ENCODE data around the gene SCAPER.

SCAPER gene

GRCh38 chr15:76492538-76492937 lies 412.6 kb downstream of the SCAPER start:
- Histone ChIP-seq H3K9ac (ENCODE audit: low read length) (no peak overlapping the region), H2BK5ac (ENCODE audit: low read length) (no peak overlapping the region), H3K27ac (ENCODE audit: low read depth, low read length) (no peak overlapping the region), H4K5ac (ENCODE audit: low read length) (no peak overlapping the region), H3K18ac (ENCODE audit: low read length) (no peak overlapping the region), H3K4me1 (ENCODE audit: control insufficient read depth, low read depth, low read length) (no peaks in the 10 kb centered on the region), H3K4me2 (ENCODE audit: low read length) (no peak overlapping the region), H3K79me1 (ENCODE audit: low read length) (no peaks in the 10 kb centered on the region), H4K8ac (ENCODE audit: low read depth, low read length) (no peak overlapping the region), H2BK15ac (replicated peaks; ENCODE audit: low read depth) (no peak overlapping the region), H3K4me3 (ENCODE audit: low read length) (no peak overlapping the region), H2AK5ac (ENCODE audit: low read length) (no peak overlapping the region), H3K4ac (ENCODE audit: low read depth, low read length) (no peak overlapping the region), H2BK120ac (ENCODE audit: low read depth, low read length) (no peak overlapping the region), H3K79me2 (ENCODE audit: control insufficient read depth, insufficient read depth, low read length) (no peaks in the 10 kb centered on the region), H3K27me3 (ENCODE audit: insufficient read depth, low read length, poor library complexity) (no peaks in the 10 kb centered on the region), H3K23ac (ENCODE audit: low read length) (no peak overlapping the region), H3K36me3 (ENCODE audit: control insufficient read depth, insufficient read depth, low read length) (no peaks in the 10 kb centered on the region), H3K56ac (ENCODE audit: low read length) (no peak overlapping the region)
- no CpG with 5 or more reads among the region's 1 CpG for WGBS (ENCODE audit: extremely low coverage, insufficient coverage, low lambda C conversion rate)
- DNase-seq: no peak

DNA sequence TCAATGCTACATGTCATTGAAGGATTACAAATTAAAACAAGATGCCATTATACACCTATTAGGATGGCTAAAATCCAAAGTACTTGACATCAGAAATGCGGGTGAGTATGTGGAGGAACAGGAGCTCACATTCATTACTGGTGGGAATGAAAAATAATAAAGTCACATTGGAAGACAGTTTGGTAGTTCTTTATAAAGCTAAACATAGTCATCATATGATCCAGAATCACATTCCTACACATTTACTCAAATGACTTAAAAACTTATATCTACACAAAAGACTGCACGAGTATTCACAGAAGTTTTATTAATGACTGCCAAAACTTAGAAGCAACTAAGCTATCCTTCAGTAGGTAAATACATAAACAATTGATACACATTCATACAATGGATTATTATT lies 421.4 kb downstream of the SCAPER start:
- Histone ChIP-seq H3K4ac (ENCODE audit: low read depth, low read length) (no peak overlapping the region), H2AK5ac (ENCODE audit: low read length) (no peak overlapping the region), H4K8ac (ENCODE audit: low read depth, low read length) (no peak overlapping the region), H3K4me1 (ENCODE audit: control insufficient read depth, low read depth, low read length) (no peaks in the 10 kb centered on the region), H3K4me3 (ENCODE audit: low read length) (no peak overlapping the region), H3K56ac (ENCODE audit: low read length) (no peak overlapping the region), H3K23ac (ENCODE audit: low read length) (no peak overlapping the region), H3K79me1 (ENCODE audit: low read length) (no peaks in the 10 kb centered on the region), H3K27ac (ENCODE audit: low read depth, low read length) (no peak overlapping the region), H2BK120ac (ENCODE audit: low read depth, low read length) (no peak overlapping the region), H3K18ac (ENCODE audit: low read length) (no peak overlapping the region), H3K36me3 (ENCODE audit: control insufficient read depth, insufficient read depth, low read length) (no peaks in the 10 kb centered on the region), H3K79me2 (ENCODE audit: control insufficient read depth, insufficient read depth, low read length) (no peaks in the 10 kb centered on the region), H4K5ac (ENCODE audit: low read length) (no peak overlapping the region), H2BK15ac (replicated peaks; ENCODE audit: low read depth) (no peak overlapping the region), H2BK5ac (ENCODE audit: low read length) (no peak overlapping the region), H3K4me2 (ENCODE audit: low read length) (no peak overlapping the region), H3K9ac (ENCODE audit: low read length) (no peak overlapping the region), H3K27me3 (ENCODE audit: insufficient read depth, low read length, poor library complexity) (no peaks in the 10 kb centered on the region)
- WGBS (ENCODE audit: extremely low coverage, insufficient coverage, low lambda C conversion rate): no CpG with 5 or more reads among the region's 2 CpGs
- DNase-seq: no peak

- H2BK120ac ChIP-seq (ENCODE audit: low read depth, low read length): no peak overlapping the region
- H3K4me2 ChIP-seq (ENCODE audit: low read length): no peak overlapping the region
- H3K36me3 ChIP-seq (ENCODE audit: control insufficient read depth, insufficient read depth, low read length): no peaks in the 10 kb centered on the region
- H2BK5ac ChIP-seq (ENCODE audit: low read length): no peak overlapping the region
- H3K18ac ChIP-seq (ENCODE audit: low read length): no peak overlapping the region
- H3K79me1 ChIP-seq (ENCODE audit: low read length): no peaks in the 10 kb centered on the region
- H3K56ac ChIP-seq (ENCODE audit: low read length): no peak overlapping the region
- no peaks in the 10 kb centered on the region for H3K79me2 ChIP-seq (ENCODE audit: control insufficient read depth, insufficient read depth, low read length)
- no CpG with 5 or more reads among the region's 1 CpG for WGBS (ENCODE audit: extremely low coverage, insufficient coverage, low lambda C conversion rate)
- H2AK5ac ChIP-seq (ENCODE audit: low read length): no peak overlapping the region
- no peak overlapping the region for H4K8ac ChIP-seq (ENCODE audit: low read depth, low read length)
- H2BK15ac ChIP-seq (replicated peaks; ENCODE audit: low read depth): no peak overlapping the region
- H4K5ac ChIP-seq (ENCODE audit: low read length): no peak overlapping the region
- H3K9ac ChIP-seq (ENCODE audit: low read length): no peak overlapping the region
- H3K23ac ChIP-seq (ENCODE audit: low read length): no peak overlapping the region
- no peak overlapping the region for H3K27ac ChIP-seq (ENCODE audit: low read depth, low read length)
- no peak overlapping the region for H3K4ac ChIP-seq (ENCODE audit: low read depth, low read length)
- H3K27me3 ChIP-seq (ENCODE audit: insufficient read depth, low read length, poor library complexity): no peaks in the 10 kb centered on the region
- DNase-seq: no peak
- no peak overlapping the region for H3K4me3 ChIP-seq (ENCODE audit: low read length)
- no peaks in the 10 kb centered on the region for H3K4me1 ChIP-seq (ENCODE audit: control insufficient read depth, low read depth, low read length)
These were observed 422.1 kb downstream of the SCAPER start for GRCh38 chr15:76483018-76483417.

DNA sequence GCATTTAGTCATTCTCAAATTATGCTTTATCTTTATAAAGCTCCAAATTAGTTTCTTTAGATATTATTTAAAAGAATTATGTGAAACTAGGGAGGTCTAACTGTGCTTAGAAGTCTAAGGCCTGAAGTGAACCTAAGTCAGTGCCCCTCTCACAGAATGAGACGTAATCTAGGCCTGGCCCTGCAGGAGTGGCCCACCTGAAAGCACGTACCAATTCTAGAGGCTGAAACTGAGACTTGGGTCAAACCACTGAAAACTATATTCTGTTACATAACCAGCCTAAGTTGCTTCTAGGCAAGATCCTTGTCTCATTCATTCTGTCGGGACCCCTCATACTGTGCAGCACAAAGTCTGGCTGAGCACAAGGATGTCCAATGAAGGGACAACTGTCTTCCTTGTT lies 424.9 kb downstream of the SCAPER start:
- WGBS (ENCODE audit: extremely low coverage, insufficient coverage, low lambda C conversion rate): no CpG with 5 or more reads among the region's 3 CpGs
- H4K8ac ChIP-seq (ENCODE audit: low read depth, low read length): no peak overlapping the region
- no peaks in the 10 kb centered on the region for H3K27me3 ChIP-seq (ENCODE audit: insufficient read depth, low read length, poor library complexity)
- H3K23ac ChIP-seq (ENCODE audit: low read length): no peak overlapping the region
- H3K56ac ChIP-seq (ENCODE audit: low read length): no peak overlapping the region
- no peak overlapping the region for H2BK5ac ChIP-seq (ENCODE audit: low read length)
- H3K27ac ChIP-seq (ENCODE audit: low read depth, low read length): no peak overlapping the region
- no peak overlapping the region for H3K4ac ChIP-seq (ENCODE audit: low read depth, low read length)
- H4K5ac ChIP-seq (ENCODE audit: low read length): no peak overlapping the region
- H3K4me2 ChIP-seq (ENCODE audit: low read length): no peak overlapping the region
- no peak overlapping the region for H3K4me3 ChIP-seq (ENCODE audit: low read length)
- H3K9ac ChIP-seq (ENCODE audit: low read length): no peak overlapping the region
- no peak overlapping the region for H2BK120ac ChIP-seq (ENCODE audit: low read depth, low read length)
- H3K4me1 ChIP-seq (ENCODE audit: control insufficient read depth, low read depth, low read length): no peaks in the 10 kb centered on the region
- H3K79me1 ChIP-seq (ENCODE audit: low read length): no peaks in the 10 kb centered on the region
- H3K79me2 ChIP-seq (ENCODE audit: control insufficient read depth, insufficient read depth, low read length): no peaks in the 10 kb centered on the region
- H2AK5ac ChIP-seq (ENCODE audit: low read length): no peak overlapping the region
- no peak for DNase-seq
- no peaks in the 10 kb centered on the region for H3K36me3 ChIP-seq (ENCODE audit: control insufficient read depth, insufficient read depth, low read length)
- no peak overlapping the region for H3K18ac ChIP-seq (ENCODE audit: low read length)
- H2BK15ac ChIP-seq (replicated peaks; ENCODE audit: low read depth): no peak overlapping the region

DNA sequence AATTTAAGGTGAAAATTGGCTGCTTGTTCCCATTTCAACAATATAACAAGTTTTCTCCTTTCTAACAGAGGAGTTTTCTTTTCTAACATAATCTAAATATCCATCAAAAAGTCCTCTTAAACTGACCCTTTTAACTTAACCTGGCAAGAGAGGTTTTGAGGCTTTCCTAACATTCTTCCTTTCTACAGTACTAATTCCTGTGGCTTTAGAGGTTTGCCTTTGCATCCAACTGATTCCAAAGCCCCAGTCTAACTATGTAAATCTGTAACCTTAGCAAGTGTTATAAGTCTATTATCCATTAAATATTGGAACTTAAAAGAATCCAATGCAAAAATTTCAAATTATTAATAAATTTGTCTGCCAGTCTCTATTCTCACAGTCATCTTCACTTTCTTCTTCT lies 434.4 kb downstream of the SCAPER start:
- Histone ChIP-seq H3K9ac (ENCODE audit: low read length) (no peak overlapping the region), H3K18ac (ENCODE audit: low read length) (no peak overlapping the region), H3K36me3 (ENCODE audit: control insufficient read depth, insufficient read depth, low read length) (no peaks in the 10 kb centered on the region), H3K4me1 (ENCODE audit: control insufficient read depth, low read depth, low read length) (no peaks in the 10 kb centered on the region), H2BK120ac (ENCODE audit: low read depth, low read length) (no peak overlapping the region), H2BK15ac (replicated peaks; ENCODE audit: low read depth) (no peak overlapping the region), H3K4me2 (ENCODE audit: low read length) (no peak overlapping the region), H3K56ac (ENCODE audit: low read length) (no peak overlapping the region), H3K79me1 (ENCODE audit: low read length) (no peaks in the 10 kb centered on the region), H3K27ac (ENCODE audit: low read depth, low read length) (no peak overlapping the region), H3K4me3 (ENCODE audit: low read length) (no peak overlapping the region), H3K23ac (ENCODE audit: low read length) (no peak overlapping the region), H3K27me3 (ENCODE audit: insufficient read depth, low read length, poor library complexity) (no peaks in the 10 kb centered on the region), H2BK5ac (ENCODE audit: low read length) (no peak overlapping the region), H4K5ac (ENCODE audit: low read length) (no peak overlapping the region), H3K79me2 (ENCODE audit: control insufficient read depth, insufficient read depth, low read length) (no peaks in the 10 kb centered on the region), H4K8ac (ENCODE audit: low read depth, low read length) (no peak overlapping the region), H3K4ac (ENCODE audit: low read depth, low read length) (no peak overlapping the region), H2AK5ac (ENCODE audit: low read length) (no peak overlapping the region)
- DNase-seq: no peak

DNA sequence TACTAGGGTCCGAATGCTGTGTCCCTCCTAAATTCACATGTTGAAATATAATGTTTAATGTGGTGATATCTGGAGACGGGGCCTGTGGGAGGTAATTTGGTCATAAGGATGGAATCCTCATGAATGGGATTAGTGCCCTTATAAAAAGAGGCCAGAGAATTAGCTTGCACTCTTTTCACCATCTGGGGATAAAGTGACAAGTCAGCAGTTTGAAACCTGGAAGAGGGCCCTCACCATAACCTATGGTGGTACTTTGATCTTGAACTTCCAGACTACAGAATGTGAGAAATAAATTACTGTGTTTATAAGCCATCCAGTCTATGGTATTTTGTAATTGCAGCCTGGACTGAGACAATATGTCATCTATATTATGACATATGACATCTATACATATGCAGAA lies 436.4 kb downstream of the SCAPER start:
- Histone ChIP-seq H4K8ac (ENCODE audit: low read depth, low read length) (no peak overlapping the region), H3K4me1 (ENCODE audit: control insufficient read depth, low read depth, low read length) (no peaks in the 10 kb centered on the region), H3K4me3 (ENCODE audit: low read length) (no peak overlapping the region), H2BK5ac (ENCODE audit: low read length) (no peak overlapping the region), H2BK15ac (replicated peaks; ENCODE audit: low read depth) (no peak overlapping the region), H2AK5ac (ENCODE audit: low read length) (no peak overlapping the region), H3K27ac (ENCODE audit: low read depth, low read length) (no peak overlapping the region), H3K4me2 (ENCODE audit: low read length) (no peak overlapping the region), H3K9ac (ENCODE audit: low read length) (no peak overlapping the region), H3K56ac (ENCODE audit: low read length) (no peak overlapping the region), H4K5ac (ENCODE audit: low read length) (no peak overlapping the region), H3K79me2 (ENCODE audit: control insufficient read depth, insufficient read depth, low read length) (no peaks in the 10 kb centered on the region), H2BK120ac (ENCODE audit: low read depth, low read length) (no peak overlapping the region), H3K23ac (ENCODE audit: low read length) (no peak overlapping the region), H3K27me3 (ENCODE audit: insufficient read depth, low read length, poor library complexity) (no peaks in the 10 kb centered on the region), H3K79me1 (ENCODE audit: low read length) (no peaks in the 10 kb centered on the region), H3K18ac (ENCODE audit: low read length) (no peak overlapping the region), H3K36me3 (ENCODE audit: control insufficient read depth, insufficient read depth, low read length) (no peaks in the 10 kb centered on the region), H3K4ac (ENCODE audit: low read depth, low read length) (no peak overlapping the region)
- DNase-seq: no peak
- no CpG with 5 or more reads among the region's 2 CpGs for WGBS (ENCODE audit: extremely low coverage, insufficient coverage, low lambda C conversion rate)

All from mesendoderm (in vitro differentiated cells).